B cell (primary cell): ENCODE measurements around the gene TMEM253.

Source experiments
- CTCF ChIP-seq: fragments of 200-600 bp; IDR thresholded peaks from one replicate; pipeline ENCODE4 v1.8.0; 2022; ENCODE audit warnings: antibody characterized with exemption, mild to moderate bottlenecking
- EZH2 ChIP-seq: IDR thresholded peaks from 2 replicates; pipeline ENCODE4 v1.6.1; 2012; ENCODE audit warnings: borderline replicate concordance, low read depth, mild to moderate bottlenecking, moderate library complexity, low read length; ENCODE audit not compliant: insufficient read depth, poor library complexity, severe bottlenecking

GRCh38 chr14:21070083-21070609 lies 30.7 kb upstream of the TMEM253 start, which contains the start of gene ARHGEF40:
- TF ChIP-seq EZH2 = no peak
- no peak for TF ChIP-seq CTCF
